SU-DHL-6 (cell line): ENCODE data around the gene RAI1.
"Not testable (repeated sequence)": the region's sequence is repeated elsewhere in the genome, so short reads cannot be mapped to it uniquely, and the experiment has no call there.

Source experiments
- H2AFZ ChIP-seq: fragments of 200-600 bp; sonication (generic); 2 replicates; pipeline ENCODE4 v1.6.1; 2014; ENCODE audit warnings: low read depth, mild to moderate bottlenecking, moderate library complexity, mixed read lengths, antibody characterized with exemption, low read length; ENCODE audit not compliant: severe bottlenecking
- H3F3A ChIP-seq: fragments of 200-600 bp; shearing (Covaris generic); 2 replicates; pipeline ENCODE4 v1.6.0; 2016; ENCODE audit warnings: antibody characterized with exemption, mild to moderate bottlenecking; ENCODE audit not compliant: insufficient read depth
- H3K27ac ChIP-seq: fragments of 200-600 bp; sonication (generic); 2 replicates; pipeline ENCODE4 v1.5.1; 2016; ENCODE audit warnings: low read depth, mild to moderate bottlenecking, low read length, moderate library complexity, mixed read lengths
- H3K27me3 ChIP-seq: fragments of 200-600 bp; sonication (generic), shearing (Covaris generic); 2 replicates; pipeline ENCODE4 v1.6.0; 2014; ENCODE audit warnings: mild to moderate bottlenecking, low read length
- H3K36me3 ChIP-seq: fragments of 200-600 bp; sonication (generic); 2 replicates; pipeline ENCODE4 v1.6.1; 2014; ENCODE audit warnings: mild to moderate bottlenecking, low read length, mixed read lengths
- H3K4me2 ChIP-seq: fragments of 300-600, 200-600 bp; shearing (Covaris generic), sonication (generic); 2 replicates; pipeline ENCODE4 v1.6.0; 2014; ENCODE audit warnings: low read length, low read depth, mild to moderate bottlenecking; ENCODE audit not compliant: poor library complexity, severe bottlenecking
- H3K4me3 ChIP-seq: fragments of 200-600 bp; sonication (generic); 2 replicates; pipeline ENCODE4 v1.5.1; 2014; ENCODE audit warnings: antibody characterized with exemption, low read length, mild to moderate bottlenecking, mixed read lengths; ENCODE audit not compliant: insufficient read depth, poor library complexity, severe bottlenecking
- H3K79me2 ChIP-seq: fragments of 200-600 bp; sonication (generic); 2 replicates; pipeline ENCODE4 v1.6.1; 2014; ENCODE audit warnings: mild to moderate bottlenecking, low read length, moderate library complexity; ENCODE audit not compliant: insufficient read depth
- H3K9ac ChIP-seq: fragments of 200-600 bp; sonication (generic); 2 replicates; pipeline ENCODE4 v1.7.0; 2014; ENCODE audit warnings: mild to moderate bottlenecking, low read length
- H3K9me2 ChIP-seq: fragments of 200-600 bp; sonication (generic); replicated peaks from 2 replicates; pipeline ENCODE4 v1.6.1; 2014; ENCODE audit warnings: low read length; ENCODE audit not compliant: insufficient read depth
- H3K9me3 ChIP-seq: fragments of 200-600 bp; sonication (generic); 2 replicates; pipeline ENCODE4 v1.6.1; 2014; ENCODE audit warnings: low read length, mixed read lengths; ENCODE audit not compliant: insufficient read depth
- H4K20me1 ChIP-seq: fragments of 200-600 bp; sonication (generic); 2 replicates; pipeline ENCODE4 v1.6.1; 2014; ENCODE audit warnings: low read depth, mild to moderate bottlenecking, antibody characterized with exemption, low read length, moderate library complexity, mixed read lengths
- EZH2phosphoT487 ChIP-seq: fragments of 200-600 bp; sonication (generic), shearing (Covaris generic); conservative IDR thresholded peaks from 2 replicates; pipeline ENCODE4 v1.6.1; 2018; ENCODE audit warnings: mild to moderate bottlenecking, antibody characterized with exemption, low read length, moderate library complexity, mixed read lengths
- TF ChIP-seq, protein P1 (sequence below): fragments of 200-600 bp; sonication (generic); IDR thresholded peaks from one replicate; pipeline ENCODE4 v1.5.1; 2017; ENCODE audit warnings: antibody characterized with exemption, mild to moderate bottlenecking, low read length, moderate library complexity; ENCODE audit not compliant: insufficient read depth, poor library complexity, severe bottlenecking

RAI1 gene, protein sequence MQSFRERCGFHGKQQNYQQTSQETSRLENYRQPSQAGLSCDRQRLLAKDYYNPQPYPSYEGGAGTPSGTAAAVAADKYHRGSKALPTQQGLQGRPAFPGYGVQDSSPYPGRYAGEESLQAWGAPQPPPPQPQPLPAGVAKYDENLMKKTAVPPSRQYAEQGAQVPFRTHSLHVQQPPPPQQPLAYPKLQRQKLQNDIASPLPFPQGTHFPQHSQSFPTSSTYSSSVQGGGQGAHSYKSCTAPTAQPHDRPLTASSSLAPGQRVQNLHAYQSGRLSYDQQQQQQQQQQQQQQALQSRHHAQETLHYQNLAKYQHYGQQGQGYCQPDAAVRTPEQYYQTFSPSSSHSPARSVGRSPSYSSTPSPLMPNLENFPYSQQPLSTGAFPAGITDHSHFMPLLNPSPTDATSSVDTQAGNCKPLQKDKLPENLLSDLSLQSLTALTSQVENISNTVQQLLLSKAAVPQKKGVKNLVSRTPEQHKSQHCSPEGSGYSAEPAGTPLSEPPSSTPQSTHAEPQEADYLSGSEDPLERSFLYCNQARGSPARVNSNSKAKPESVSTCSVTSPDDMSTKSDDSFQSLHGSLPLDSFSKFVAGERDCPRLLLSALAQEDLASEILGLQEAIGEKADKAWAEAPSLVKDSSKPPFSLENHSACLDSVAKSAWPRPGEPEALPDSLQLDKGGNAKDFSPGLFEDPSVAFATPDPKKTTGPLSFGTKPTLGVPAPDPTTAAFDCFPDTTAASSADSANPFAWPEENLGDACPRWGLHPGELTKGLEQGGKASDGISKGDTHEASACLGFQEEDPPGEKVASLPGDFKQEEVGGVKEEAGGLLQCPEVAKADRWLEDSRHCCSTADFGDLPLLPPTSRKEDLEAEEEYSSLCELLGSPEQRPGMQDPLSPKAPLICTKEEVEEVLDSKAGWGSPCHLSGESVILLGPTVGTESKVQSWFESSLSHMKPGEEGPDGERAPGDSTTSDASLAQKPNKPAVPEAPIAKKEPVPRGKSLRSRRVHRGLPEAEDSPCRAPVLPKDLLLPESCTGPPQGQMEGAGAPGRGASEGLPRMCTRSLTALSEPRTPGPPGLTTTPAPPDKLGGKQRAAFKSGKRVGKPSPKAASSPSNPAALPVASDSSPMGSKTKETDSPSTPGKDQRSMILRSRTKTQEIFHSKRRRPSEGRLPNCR (N-terminal part only)

DNA sequence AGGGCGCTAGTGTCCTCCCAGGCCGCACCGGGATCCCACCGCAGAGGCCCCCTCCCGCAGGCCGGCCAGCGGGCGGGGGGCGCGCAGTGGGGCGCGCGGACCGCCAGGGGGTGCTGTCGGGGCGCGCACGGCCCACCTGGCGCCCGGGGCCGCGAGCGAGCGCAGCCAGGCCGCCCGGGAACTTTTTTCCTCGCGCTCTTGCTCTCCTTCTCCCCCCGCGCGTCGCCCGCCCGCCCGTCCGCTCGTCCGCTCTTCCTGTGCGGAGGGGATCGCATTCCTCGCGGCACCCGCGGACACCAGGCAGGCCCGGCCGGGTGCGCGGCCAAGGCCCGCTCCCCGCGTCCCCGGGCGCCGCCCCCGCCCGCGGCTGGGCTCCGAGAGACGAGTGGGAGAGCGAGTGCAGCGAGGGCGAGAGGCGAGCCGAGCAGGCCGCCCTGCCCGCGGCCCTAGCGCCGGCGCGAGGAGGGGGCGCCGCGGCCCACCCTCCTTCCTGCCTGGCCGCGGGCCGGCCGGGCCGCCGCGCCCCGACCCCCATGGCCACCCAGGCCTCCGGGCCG lies at the start of gene RAI1:
RAI1 (plus strand) TSS at position 272 of the 557 bp plus-strand sequence. CDS start 111,491 bp downstream, outside the sequence.
- Histone ChIP-seq H4K20me1 (no peaks in the 10 kb centered on the region), H3K27me3 (no peaks in the 10 kb centered on the region), H3K4me3 (peak within 1 kb of the TSS; percentile 52), H3K9me2 (no peaks in the 10 kb centered on the region), H3F3A (peaks cover 7% of the 10 kb centered on the region), H2AFZ (no peak within 1 kb of the TSS), H3K36me3 (no peaks in the 10 kb centered on the region), H3K79me2 (no peaks in the 10 kb centered on the region), H3K9ac (peak within 1 kb of the TSS; percentile 47), H3K27ac (no peak within 1 kb of the TSS), H3K9me3 (no peaks in the 10 kb centered on the region), H3K4me2 (peak within 1 kb of the TSS; percentile 51)
- no peak for TF ChIP-seq EZH2phosphoT487
- TF ChIP-seq, protein P1, sequence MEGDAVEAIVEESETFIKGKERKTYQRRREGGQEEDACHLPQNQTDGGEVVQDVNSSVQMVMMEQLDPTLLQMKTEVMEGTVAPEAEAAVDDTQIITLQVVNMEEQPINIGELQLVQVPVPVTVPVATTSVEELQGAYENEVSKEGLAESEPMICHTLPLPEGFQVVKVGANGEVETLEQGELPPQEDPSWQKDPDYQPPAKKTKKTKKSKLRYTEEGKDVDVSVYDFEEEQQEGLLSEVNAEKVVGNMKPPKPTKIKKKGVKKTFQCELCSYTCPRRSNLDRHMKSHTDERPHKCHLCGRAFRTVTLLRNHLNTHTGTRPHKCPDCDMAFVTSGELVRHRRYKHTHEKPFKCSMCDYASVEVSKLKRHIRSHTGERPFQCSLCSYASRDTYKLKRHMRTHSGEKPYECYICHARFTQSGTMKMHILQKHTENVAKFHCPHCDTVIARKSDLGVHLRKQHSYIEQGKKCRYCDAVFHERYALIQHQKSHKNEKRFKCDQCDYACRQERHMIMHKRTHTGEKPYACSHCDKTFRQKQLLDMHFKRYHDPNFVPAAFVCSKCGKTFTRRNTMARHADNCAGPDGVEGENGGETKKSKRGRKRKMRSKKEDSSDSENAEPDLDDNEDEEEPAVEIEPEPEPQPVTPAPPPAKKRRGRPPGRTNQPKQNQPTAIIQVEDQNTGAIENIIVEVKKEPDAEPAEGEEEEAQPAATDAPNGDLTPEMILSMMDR = peak; percentile 41

DNA sequence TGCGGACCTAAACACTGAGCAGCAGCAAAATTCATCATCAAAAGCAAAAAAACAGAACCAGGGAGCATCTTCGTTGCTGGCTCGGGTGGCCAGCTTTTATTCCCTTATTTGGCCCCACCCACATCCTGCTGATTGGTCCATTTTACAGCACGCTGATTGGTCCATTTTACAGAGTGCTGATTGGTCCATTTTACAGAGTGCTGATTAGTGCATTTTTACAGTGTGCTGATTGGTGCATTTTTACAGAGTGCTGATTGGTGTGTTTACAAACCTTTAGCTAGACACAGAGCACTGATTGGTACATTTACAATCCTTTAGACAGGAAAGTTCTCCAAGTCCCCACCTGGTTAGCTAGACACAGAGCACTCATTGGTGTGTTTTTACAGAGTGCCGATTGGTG lies 48.6 kb upstream of the RAI1 start:
- H3K27ac ChIP-seq, H3K36me3 ChIP-seq, H3K27me3 ChIP-seq, H3K9me2 ChIP-seq, H3K79me2 ChIP-seq, H3K9me3 ChIP-seq, H3F3A ChIP-seq, H4K20me1 ChIP-seq, H3K4me2 ChIP-seq, H3K4me3 ChIP-seq, H2AFZ ChIP-seq, H3K9ac ChIP-seq: not testable (repeated sequence)

DNA sequence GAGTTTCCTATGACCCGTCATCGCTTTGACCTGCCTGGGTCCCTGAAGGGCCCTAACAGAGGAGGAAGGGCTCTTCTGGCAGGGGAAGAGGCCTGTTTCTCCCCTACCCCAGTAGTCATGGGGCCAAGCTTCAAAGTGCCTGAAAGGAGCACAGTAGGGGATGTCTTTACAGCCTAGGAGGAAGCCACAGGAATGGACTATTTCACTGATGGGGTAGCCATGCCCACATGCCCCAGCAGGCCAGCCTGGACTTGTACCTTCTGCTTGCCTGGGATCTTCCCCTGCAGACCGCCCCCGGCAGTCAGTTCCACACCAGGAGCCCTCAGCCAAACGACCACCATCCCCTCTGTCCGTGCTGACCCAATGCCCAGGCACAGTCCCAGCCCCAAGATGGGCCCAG lies 47.9 kb upstream of the RAI1 start:
- H3K9me3 ChIP-seq = no peaks in the 10 kb centered on the region
- H3K27me3 ChIP-seq = no peaks in the 10 kb centered on the region
- no peaks in the 10 kb centered on the region for H3K9me2 ChIP-seq
- H3K4me3 ChIP-seq = no peak overlapping the region
- no peaks in the 10 kb centered on the region for H3K36me3 ChIP-seq
- TF ChIP-seq, protein P1 = no peak
- no peak for TF ChIP-seq EZH2phosphoT487
- no peak overlapping the region for H2AFZ ChIP-seq
- H3K4me2 ChIP-seq = no peak overlapping the region
- no peak overlapping the region for H3K9ac ChIP-seq
- H3K79me2 ChIP-seq = no peaks in the 10 kb centered on the region
- no peak overlapping the region for H3K27ac ChIP-seq
- no peaks in the 10 kb centered on the region for H3F3A ChIP-seq
- no peaks in the 10 kb centered on the region for H4K20me1 ChIP-seq
